Prostate gland (tissue), 2 donors: ENCODE measurements around the gene AQP10.

Experiments
- CTCF ChIP-seq, 4 experiments: fragments of 200-600 bp in 2 of 4; fragments of 450-650 bp in 2 of 4; sonication (generic) in 2 of 4; IDR thresholded peaks; 1 replicate in 3 of 4; 2 replicates in 1 of 4; pipeline ENCODE4 v1.5.1; 2016 to 2019; ENCODE audit warnings: antibody characterized with exemption in 4 of 4, mild to moderate bottlenecking in 2 of 4, moderate library complexity in 2 of 4
- POLR2A ChIP-seq: fragments of 450-650 bp; IDR thresholded peaks from one replicate; pipeline ENCODE4 v1.6.1; 2016; ENCODE audit warnings: antibody characterized with exemption, mild to moderate bottlenecking

DNA sequence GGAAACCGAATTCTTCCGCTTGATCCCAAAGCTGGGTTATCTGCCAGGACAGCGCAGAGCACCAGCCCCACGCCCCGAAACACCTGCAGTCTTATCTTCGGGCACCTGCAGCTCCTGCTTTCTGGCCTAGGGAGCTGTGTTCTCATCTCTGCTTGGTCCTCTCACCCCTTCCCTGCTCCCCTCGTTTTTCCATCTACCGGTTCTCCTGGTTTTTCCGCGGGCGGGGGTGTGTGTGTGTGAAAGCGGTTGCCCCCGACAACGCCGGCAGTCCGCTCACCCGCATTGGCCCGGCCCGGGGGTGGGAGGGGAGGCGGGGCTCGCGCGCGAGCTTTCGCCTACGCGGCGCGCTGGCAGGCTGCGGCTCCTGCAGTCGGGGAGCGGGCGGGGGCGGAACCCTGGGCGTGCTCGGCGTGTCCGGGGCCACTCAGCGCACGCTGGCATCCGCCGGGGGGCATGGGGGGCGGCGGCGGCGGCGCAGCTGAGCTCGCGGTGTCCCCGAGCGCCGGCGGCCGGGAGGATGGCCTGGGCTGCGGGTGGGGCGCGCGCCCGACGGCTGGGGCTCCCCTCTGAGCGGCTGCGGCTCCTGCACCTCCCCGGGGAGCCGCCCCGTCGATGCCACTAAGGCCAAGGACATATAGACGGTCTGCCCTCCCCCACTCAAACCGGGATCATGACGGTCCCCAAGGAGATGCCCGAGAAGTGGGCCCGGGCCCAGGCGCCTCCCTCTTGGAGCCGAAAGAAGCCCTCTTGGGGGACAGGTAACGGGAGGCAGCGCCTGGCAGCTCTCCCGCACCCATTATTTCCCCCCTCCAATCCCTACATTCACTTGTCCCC lies 7.6 kb downstream of the AQP10 start:
- TF ChIP-seq CTCF (IDR thresholded peaks at IDR 0.05) (peak in 1 of 4 experiments; percentile 13), POLR2A (no peak)
